Erythroblast (primary cell): ENCODE data around the gene POU2F2.

ENCODE experiments used
- DNase-seq, 2 experiments: peaks; one replicate each; lab custom pipeline; 2025; lab: John Stamatoyannopoulos, UW
- GATA1 ChIP-seq: IDR thresholded peaks from 2 replicates; pipeline ENCODE4 v1.6.1; 2011; ENCODE audit warnings: low read depth, mild to moderate bottlenecking, control low read depth, low read length, moderate library complexity
- POLR2A ChIP-seq: IDR thresholded peaks from 2 replicates; pipeline ENCODE4 v1.6.1; 2011; ENCODE audit warnings: mild to moderate bottlenecking, low read length

POU2F2 gene

DNA sequence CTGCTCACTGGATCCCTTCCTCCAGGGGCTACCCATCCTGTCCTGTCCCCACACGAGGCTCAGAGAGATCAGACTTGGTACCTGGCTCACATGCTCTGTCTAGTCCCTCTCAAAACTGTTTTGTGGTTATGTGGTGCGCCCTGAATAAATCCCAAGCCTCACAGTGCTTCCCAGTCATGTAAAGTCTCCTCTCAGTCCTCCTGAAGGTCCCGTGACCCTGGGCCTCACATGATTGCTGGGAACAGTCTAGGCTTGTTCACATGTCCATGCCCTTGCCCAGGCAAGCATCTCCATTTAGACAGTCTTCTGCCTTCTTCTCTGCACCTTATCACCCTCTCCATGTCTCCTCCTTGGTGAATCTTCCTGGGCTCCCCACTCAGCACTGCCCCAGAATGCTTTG lies 36.0 kb upstream of the POU2F2 start:
- TF ChIP-seq GATA1 (no peak), POLR2A (no peak)
- no peak for DNase-seq

DNA sequence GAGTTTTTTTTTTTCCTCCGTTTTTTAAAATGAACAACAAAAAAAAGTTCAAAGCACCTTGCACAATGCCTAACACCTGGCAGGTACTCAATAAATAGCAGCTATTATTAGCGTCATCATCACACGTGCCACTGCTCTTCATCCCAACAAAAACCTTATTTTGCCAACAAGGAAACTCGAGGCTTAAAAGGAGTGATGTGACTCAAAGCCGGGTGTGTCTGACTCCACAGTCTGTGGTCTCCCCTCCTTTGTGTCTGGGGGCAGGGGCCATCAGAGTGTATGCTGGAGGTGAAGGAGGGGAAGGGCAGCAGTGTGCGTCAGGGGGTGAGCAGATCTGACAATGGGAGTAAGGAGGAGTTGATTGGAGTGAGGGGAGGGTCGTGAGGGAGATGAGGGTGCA lies 34.1 kb upstream of the POU2F2 start:
- TF ChIP-seq POLR2A: no peak
- TF ChIP-seq GATA1: no peak
- no peak for DNase-seq

DNA sequence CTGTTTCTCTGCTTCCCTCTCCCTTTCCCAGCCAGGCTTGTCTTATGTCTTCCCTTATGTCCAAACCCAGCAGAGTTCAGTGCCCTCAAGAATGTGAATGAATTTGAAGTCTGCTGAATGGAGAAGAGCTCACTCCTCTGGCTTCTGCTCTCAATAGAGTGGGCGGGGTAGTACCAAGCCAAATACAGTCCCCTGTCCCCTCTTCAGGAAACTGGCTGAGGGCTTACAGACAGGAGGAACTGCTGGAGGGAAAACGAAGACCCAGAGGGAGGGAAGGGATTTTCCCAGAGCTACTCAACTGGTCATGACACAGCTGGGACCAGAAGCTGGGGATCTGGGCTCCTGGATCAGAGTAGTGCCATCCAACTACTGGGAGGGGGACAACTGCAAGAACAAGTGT lies 32.9 kb upstream of the POU2F2 start:
- TF ChIP-seq GATA1: no peak
- no peak for TF ChIP-seq POLR2A
- DNase-seq: no peak

GRCh38 chr19:42161616-42162263 lies 29.5 kb upstream of the POU2F2 start:
- TF ChIP-seq GATA1 (no peak), POLR2A (no peak)
- DNase-seq: no peak

GRCh38 chr19:42159942-42160341 lies 27.7 kb upstream of the POU2F2 start:
- no peak for DNase-seq
- TF ChIP-seq POLR2A (no peak), GATA1 (no peak)

DNA sequence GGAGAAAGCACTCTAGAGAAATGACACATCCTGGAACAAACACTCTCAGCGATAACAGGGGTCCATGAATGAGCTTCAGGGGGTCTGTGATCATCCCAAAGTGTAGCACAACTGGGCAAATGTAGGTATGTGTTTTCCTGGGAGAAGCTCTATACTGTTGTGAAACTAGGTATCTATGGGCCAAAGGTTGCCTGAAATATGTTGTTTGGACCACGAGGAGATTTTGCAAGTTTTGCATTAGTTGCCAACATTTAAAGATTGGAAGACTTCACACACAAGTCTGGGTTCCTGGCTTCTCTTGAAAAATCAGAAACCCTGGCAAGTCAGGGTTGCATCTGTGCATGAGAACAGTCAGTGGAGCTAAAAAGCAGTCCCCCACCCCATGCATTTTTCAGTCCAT lies 26.7 kb upstream of the POU2F2 start:
- no peak for TF ChIP-seq GATA1
- no peak for TF ChIP-seq POLR2A
- no peak for DNase-seq

- TF ChIP-seq GATA1: no peak
- no peak for TF ChIP-seq POLR2A
- no peak for DNase-seq
Observed at GRCh38 chr19:42156571-42156970, 24.3 kb upstream of the POU2F2 start.

DNA sequence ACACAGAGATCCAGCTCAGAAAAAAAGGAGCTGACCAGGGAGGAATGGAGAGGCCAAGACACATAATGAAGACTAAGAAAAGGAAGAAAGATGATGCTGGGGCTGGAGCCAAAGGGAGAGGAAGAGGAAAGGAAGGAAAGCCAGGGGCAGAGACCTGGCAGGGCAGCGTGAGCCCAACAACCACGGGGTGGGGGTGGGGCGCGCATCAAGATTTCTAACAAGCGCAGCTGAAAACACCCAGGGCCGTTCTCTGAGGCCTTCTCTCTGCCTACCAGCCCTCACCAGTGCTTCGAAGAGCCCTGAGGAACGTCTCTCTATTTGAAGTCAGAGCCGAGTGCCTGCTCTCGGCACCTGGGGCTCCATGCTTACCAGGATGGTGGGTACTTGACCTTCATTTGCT lies 23.6 kb upstream of the POU2F2 start:
- no peak for DNase-seq
- TF ChIP-seq GATA1 (no peak), POLR2A (no peak)

DNA sequence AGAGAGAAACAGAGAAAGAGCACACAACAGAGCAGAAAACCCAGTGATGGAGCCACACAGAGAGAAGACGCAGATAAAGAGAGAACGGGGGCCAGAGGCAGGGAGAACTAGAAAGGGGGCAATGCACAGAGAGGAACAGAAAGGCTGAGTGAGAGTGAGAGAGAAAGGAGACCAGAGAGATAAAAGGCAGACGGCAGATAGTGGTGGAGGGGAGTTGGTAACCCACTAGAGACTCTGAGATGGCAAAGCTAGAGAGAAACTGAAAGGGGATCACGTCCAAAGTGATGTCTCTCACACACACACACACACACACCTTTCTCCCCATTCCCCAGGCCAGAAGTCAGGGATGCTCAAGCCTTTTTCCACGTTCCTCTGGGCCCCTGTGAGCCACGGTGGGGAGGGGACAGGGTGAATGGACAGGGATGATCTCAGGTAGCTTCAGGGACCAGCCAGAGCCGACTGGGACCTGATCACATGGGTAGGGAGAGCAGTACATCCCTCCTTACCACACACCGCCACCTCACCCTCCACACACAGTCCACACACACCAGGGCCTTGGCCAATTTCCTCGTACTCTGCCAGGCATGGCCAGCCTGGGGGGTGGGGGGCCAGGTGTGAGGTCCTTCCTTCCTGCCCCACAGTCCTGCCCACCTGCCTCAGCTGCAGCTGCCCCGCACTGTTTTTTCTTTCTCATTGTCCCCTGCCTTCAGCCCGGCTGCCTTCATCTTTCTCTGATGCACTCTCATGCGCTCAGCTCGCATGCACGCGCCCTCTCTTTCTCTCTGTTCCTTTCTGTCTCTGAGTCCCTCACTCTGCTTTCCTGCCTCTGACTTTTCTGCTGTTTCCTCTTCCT lies 22.5 kb upstream of the POU2F2 start:
- TF ChIP-seq GATA1: no peak
- no peak for DNase-seq

- no peak for DNase-seq
- no peak for TF ChIP-seq POLR2A
- TF ChIP-seq GATA1: no peak
Observed at GRCh38 chr19:42153672-42154433, 21.6 kb upstream of the POU2F2 start.

- TF ChIP-seq GATA1 (no peak), POLR2A (no peak)
- no peak for DNase-seq
Observed at GRCh38 chr19:42152910-42153671, 20.8 kb upstream of the POU2F2 start.

- no peak for DNase-seq
- TF ChIP-seq POLR2A: no peak
- TF ChIP-seq GATA1: no peak
Observed at GRCh38 chr19:42151782-42152684, 19.8 kb upstream of the POU2F2 start.
